Panc1 (cell line): ENCODE data around the gene NR5A2. TPM values are rescaled to one million over a fixed set of nuclear protein-coding genes. Genes with fewer than 3 reads are reported as not detected.

Experiments used
- ATAC-seq: fragments of 200-7000 bp; cut with Tn5 transposase; 2 replicates; pipeline ENCODE4 v1.9.1; 2020; ENCODE audit warnings: mild to moderate bottlenecking, moderate library complexity
- BruUV-seq: library from RNA; stranded (reverse); fragments of 400-500 nt; replicated peaks from 2 replicates; lab custom pipeline; 2021; lab: Mats Ljungman, UMichigan
- CTCF ChIA-PET: fragments of 300-600 bp; sonication (Branson Sonifier 250); formaldehyde crosslinking; loops from one replicate; lab custom pipeline; 2022; ENCODE audit warnings: antibody characterized with exemption; lab: Charles Lee
- POLR2A ChIA-PET: fragments of 300-600 bp; sonication (Branson Sonifier 250); formaldehyde crosslinking; loops from one replicate; lab custom pipeline; 2022; ENCODE audit warnings: antibody characterized with exemption; lab: Charles Lee
- DNase-seq: peaks from one replicate; pipeline ENCODE4 v3.0.0-alpha.2; 2010; ENCODE audit warnings: low read depth, low spot score
- H3K27ac ChIP-seq: 2 replicates; pipeline ENCODE4 v1.5.1; 2011; ENCODE audit warnings: mild to moderate bottlenecking, low read length, inconsistent platforms
- H3K27me3 ChIP-seq: fragments of 200-500 bp; sonication (Bioruptor generic); 2 replicates; pipeline ENCODE4 v1.6.0; 2014; ENCODE audit warnings: low read length, inconsistent platforms; ENCODE audit not compliant: control insufficient read depth, insufficient read depth
- H3K36me3 ChIP-seq: fragments of 200-500 bp; sonication (Bioruptor generic); 2 replicates; pipeline ENCODE4 v1.5.1; 2014; ENCODE audit warnings: inconsistent platforms, mild to moderate bottlenecking, low read length, moderate library complexity; ENCODE audit not compliant: control insufficient read depth, insufficient read depth
- H3K4me1 ChIP-seq: 2 replicates; pipeline ENCODE4 v1.5.1; 2011; ENCODE audit warnings: inconsistent platforms, mild to moderate bottlenecking, low read length, moderate library complexity; ENCODE audit not compliant: control insufficient read depth, insufficient read depth
- H3K4me3 ChIP-seq, 2 experiments: 2 replicates each; pipeline ENCODE4 v1.5.1; 2011 to 2012; ENCODE audit warnings: low read depth in 2 of 2, low read length in 2 of 2, mild to moderate bottlenecking in 2 of 2, inconsistent platforms in 1 of 2, moderate library complexity in 1 of 2
- H3K9me3 ChIP-seq: fragments of 200-500 bp; sonication (Bioruptor generic); 2 replicates; pipeline ENCODE4 v1.5.1; 2014; ENCODE audit warnings: low read depth, mild to moderate bottlenecking, inconsistent platforms, low read length, moderate library complexity; ENCODE audit not compliant: control insufficient read depth, insufficient read depth
- POLR2AphosphoS5 ChIP-seq: IDR thresholded peaks from 2 replicates; pipeline ENCODE4 v1.6.1; 2012; ENCODE audit warnings: mild to moderate bottlenecking, low read depth, low read length, moderate library complexity
- SIN3A ChIP-seq: IDR thresholded peaks from 2 replicates; pipeline ENCODE4 v1.6.1; 2012; ENCODE audit warnings: low read depth, mild to moderate bottlenecking, low read length, moderate library complexity, borderline replicate concordance; ENCODE audit not compliant: insufficient read depth
- TCF7L2 ChIP-seq: IDR thresholded peaks from 2 replicates; pipeline ENCODE4 v1.6.1; 2011; ENCODE audit warnings: mild to moderate bottlenecking, low read depth, low read length, inconsistent platforms
- in situ Hi-C: cut with HindIII; loops from 2 replicates; pipeline ENCODE4 v1.10.0; 2016; ENCODE audit warnings: low sequenced_read_pairs, low pct_unique_long_range_greater_than_20kb
- intact Hi-C: fragments of 100-400 bp; cut with micrococcal nuclease; formaldehyde crosslinking; loops from one replicate; pipeline ENCODE4 v1.10.0; 2022; ENCODE audit not compliant: unreplicated experiment
- total RNA-seq: library from RNA; stranded (reverse); gene quantifications from one replicate; pipeline ENCODE4 v1.2.1, GENCODE V29; 2021; ENCODE audit not compliant: unreplicated experiment
- TF ChIP-seq, protein P1 (sequence below): fragments of 450-650 bp; IDR thresholded peaks from 2 replicates; pipeline ENCODE4 v1.5.1; 2017; ENCODE audit warnings: mild to moderate bottlenecking
- TF ChIP-seq, protein P2 (sequence below), 2 experiments: IDR thresholded peaks; 2 replicates each; pipeline ENCODE4 v1.6.1; 2011 to 2012; ENCODE audit warnings: low read depth in 2 of 2, control low read depth in 1 of 2, low read length in 1 of 2, mild to moderate bottlenecking in 1 of 2, moderate library complexity in 1 of 2; ENCODE audit not compliant: insufficient read depth in 1 of 2

NR5A2 gene
- total RNA-seq, 1 experiment from 2014 or later = 4.3 TPM

DNA sequence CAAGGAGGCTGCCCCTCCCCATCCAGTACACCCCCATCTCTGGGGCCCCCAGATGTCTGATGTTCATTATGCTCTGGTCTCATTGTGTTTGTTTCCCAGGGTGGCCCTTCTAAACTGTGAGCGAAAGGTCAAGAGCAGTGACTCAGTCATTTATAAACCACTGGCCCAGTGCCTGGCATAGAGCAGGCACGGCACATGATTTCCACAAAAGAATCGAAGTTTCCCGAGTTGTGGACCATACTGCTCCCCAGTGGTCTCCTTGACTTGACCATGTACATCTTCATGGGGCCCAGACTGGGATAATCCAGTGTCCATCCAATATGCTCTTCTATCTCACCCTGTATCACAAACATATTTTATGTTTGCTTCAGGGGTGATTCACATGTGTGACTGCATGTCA lies 153.3 kb downstream of the NR5A2 start:
- TF ChIP-seq, protein P1, sequence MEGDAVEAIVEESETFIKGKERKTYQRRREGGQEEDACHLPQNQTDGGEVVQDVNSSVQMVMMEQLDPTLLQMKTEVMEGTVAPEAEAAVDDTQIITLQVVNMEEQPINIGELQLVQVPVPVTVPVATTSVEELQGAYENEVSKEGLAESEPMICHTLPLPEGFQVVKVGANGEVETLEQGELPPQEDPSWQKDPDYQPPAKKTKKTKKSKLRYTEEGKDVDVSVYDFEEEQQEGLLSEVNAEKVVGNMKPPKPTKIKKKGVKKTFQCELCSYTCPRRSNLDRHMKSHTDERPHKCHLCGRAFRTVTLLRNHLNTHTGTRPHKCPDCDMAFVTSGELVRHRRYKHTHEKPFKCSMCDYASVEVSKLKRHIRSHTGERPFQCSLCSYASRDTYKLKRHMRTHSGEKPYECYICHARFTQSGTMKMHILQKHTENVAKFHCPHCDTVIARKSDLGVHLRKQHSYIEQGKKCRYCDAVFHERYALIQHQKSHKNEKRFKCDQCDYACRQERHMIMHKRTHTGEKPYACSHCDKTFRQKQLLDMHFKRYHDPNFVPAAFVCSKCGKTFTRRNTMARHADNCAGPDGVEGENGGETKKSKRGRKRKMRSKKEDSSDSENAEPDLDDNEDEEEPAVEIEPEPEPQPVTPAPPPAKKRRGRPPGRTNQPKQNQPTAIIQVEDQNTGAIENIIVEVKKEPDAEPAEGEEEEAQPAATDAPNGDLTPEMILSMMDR = no peak
- TF ChIP-seq SIN3A (no peak), POLR2AphosphoS5 (no peak), TCF7L2 (no peak)
- TF ChIP-seq, protein P2, sequence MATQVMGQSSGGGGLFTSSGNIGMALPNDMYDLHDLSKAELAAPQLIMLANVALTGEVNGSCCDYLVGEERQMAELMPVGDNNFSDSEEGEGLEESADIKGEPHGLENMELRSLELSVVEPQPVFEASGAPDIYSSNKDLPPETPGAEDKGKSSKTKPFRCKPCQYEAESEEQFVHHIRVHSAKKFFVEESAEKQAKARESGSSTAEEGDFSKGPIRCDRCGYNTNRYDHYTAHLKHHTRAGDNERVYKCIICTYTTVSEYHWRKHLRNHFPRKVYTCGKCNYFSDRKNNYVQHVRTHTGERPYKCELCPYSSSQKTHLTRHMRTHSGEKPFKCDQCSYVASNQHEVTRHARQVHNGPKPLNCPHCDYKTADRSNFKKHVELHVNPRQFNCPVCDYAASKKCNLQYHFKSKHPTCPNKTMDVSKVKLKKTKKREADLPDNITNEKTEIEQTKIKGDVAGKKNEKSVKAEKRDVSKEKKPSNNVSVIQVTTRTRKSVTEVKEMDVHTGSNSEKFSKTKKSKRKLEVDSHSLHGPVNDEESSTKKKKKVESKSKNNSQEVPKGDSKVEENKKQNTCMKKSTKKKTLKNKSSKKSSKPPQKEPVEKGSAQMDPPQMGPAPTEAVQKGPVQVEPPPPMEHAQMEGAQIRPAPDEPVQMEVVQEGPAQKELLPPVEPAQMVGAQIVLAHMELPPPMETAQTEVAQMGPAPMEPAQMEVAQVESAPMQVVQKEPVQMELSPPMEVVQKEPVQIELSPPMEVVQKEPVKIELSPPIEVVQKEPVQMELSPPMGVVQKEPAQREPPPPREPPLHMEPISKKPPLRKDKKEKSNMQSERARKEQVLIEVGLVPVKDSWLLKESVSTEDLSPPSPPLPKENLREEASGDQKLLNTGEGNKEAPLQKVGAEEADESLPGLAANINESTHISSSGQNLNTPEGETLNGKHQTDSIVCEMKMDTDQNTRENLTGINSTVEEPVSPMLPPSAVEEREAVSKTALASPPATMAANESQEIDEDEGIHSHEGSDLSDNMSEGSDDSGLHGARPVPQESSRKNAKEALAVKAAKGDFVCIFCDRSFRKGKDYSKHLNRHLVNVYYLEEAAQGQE (IDR thresholded peaks at IDR 0.05; ENCODE audit: insufficient read depth in 1 of 2, low read depth in 2 of 2, low read length in 1 of 2) = no peak
- BruUV-seq = no TSS peak
- DNase-seq (peak; percentile 25), ATAC-seq (no peak)
- Histone ChIP-seq H3K9me3 (no peaks in the 10 kb centered on the region), H3K36me3 (no peaks in the 10 kb centered on the region), H3K27ac (no peak overlapping the region; the same call in 1 of the 2 replicates), H3K4me3 (no peak overlapping the region), H3K27me3 (no peaks in the 10 kb centered on the region), H3K4me1 (no peaks in the 10 kb centered on the region)
- intact Hi-C loops (no loop called here), in situ Hi-C loops (no loop called here)
- CTCF ChIA-PET = no interaction called here
- POLR2A ChIA-PET = no interaction called here

DNA sequence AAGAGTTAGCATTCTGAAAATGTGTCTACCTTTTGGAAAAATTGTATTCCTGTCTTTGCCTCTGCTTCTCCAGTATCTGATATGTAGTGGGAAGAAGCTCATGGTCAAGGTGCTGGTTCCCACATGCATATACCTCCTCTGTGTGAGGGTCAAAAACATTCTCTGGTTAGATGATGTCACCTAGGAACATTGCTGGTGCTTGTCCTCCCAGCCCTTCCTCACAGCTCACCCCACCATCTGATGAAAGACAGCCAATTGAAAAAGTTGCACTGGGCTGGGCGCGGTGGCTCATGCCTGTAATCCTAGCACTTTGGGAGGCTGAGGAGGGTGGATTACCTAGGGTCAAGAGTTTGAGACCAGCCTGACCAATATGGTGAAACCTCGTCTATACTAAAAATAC lies 154.4 kb downstream of the NR5A2 start:
- DNase-seq (no peak), ATAC-seq (no peak)
- in situ Hi-C loops (no loop called here), intact Hi-C loops (no loop called here)
- Histone ChIP-seq H3K27me3 (no peaks in the 10 kb centered on the region), H3K36me3 (no peaks in the 10 kb centered on the region), H3K27ac (no peak overlapping the region), H3K4me1 (no peaks in the 10 kb centered on the region), H3K9me3 (no peaks in the 10 kb centered on the region), H3K4me3 (no peak overlapping the region)
- no peak for TF ChIP-seq SIN3A
- TF ChIP-seq, protein P2 (IDR thresholded peaks at IDR 0.05; ENCODE audit: insufficient read depth in 1 of 2, low read depth in 2 of 2, low read length in 1 of 2) = no peak
- no peak for TF ChIP-seq TCF7L2
- TF ChIP-seq POLR2AphosphoS5 = no peak
- TF ChIP-seq, protein P1 = no peak
- CTCF ChIA-PET = no interaction called here
- BruUV-seq = no TSS peak
- POLR2A ChIA-PET = no interaction called here
